Prostate gland (tissue), 2 donors: ENCODE data around the gene ARHGAP6.

Experiments
- POLR2A ChIP-seq: fragments of 450-650 bp; IDR thresholded peaks from one replicate; pipeline ENCODE4 v1.6.1; 2016; ENCODE audit warnings: antibody characterized with exemption, mild to moderate bottlenecking
- TF ChIP-seq, protein P1 (sequence below), 4 experiments: fragments of 200-600 bp in 2 of 4; fragments of 450-650 bp in 2 of 4; sonication (generic) in 2 of 4; IDR thresholded peaks; 1 replicate in 3 of 4; 2 replicates in 1 of 4; pipeline ENCODE4 v1.5.1; 2016 to 2019; ENCODE audit warnings: antibody characterized with exemption in 4 of 4, mild to moderate bottlenecking in 2 of 4, moderate library complexity in 2 of 4

GRCh38 chrX:11407331-11408108 is 258.2 kb downstream of the ARHGAP6 start:
- TF ChIP-seq, protein P1, sequence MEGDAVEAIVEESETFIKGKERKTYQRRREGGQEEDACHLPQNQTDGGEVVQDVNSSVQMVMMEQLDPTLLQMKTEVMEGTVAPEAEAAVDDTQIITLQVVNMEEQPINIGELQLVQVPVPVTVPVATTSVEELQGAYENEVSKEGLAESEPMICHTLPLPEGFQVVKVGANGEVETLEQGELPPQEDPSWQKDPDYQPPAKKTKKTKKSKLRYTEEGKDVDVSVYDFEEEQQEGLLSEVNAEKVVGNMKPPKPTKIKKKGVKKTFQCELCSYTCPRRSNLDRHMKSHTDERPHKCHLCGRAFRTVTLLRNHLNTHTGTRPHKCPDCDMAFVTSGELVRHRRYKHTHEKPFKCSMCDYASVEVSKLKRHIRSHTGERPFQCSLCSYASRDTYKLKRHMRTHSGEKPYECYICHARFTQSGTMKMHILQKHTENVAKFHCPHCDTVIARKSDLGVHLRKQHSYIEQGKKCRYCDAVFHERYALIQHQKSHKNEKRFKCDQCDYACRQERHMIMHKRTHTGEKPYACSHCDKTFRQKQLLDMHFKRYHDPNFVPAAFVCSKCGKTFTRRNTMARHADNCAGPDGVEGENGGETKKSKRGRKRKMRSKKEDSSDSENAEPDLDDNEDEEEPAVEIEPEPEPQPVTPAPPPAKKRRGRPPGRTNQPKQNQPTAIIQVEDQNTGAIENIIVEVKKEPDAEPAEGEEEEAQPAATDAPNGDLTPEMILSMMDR (IDR thresholded peaks at IDR 0.05) = no peak
- TF ChIP-seq POLR2A = no peak
